HEK293 (cell line): Measurements from ENCODE around the gene PRCC.
A peak's percentile ranks its signal among the peaks of the same experiment; 100 is the strongest.

ENCODE experiments used
- CTCF ChIA-PET: fragments of 350-600 bp; formaldehyde crosslinking; extraction: SDS; loops from one replicate; lab custom pipeline; 2021; ENCODE audit warnings: antibody characterized with exemption; lab: Yijun Ruan, JAX
- POLR2A ChIA-PET: fragments of 300-600 bp; formaldehyde crosslinking; extraction: SDS; loops from one replicate; lab custom pipeline; 2020; ENCODE audit warnings: antibody characterized with exemption, inconsistent platforms; lab: Yijun Ruan, JAX
- H3K27ac ChIP-seq: fragments of 200-500 bp; sonication (Bioruptor generic); 2 replicates; pipeline ENCODE4 v1.5.1; 2014; ENCODE audit warnings: low read depth, low read length, control low read depth, inconsistent platforms; ENCODE audit errors: extremely low read depth
- H3K36me3 ChIP-seq, 2 experiments: fragments of 200-500 bp in 1 of 2; sonication (Bioruptor generic) in 1 of 2; 1 replicate in 1 of 2; 2 replicates in 1 of 2; pipeline ENCODE4 v1.5.1; 2014 to 2017; ENCODE audit warnings: inconsistent platforms in 2 of 2, low read length in 2 of 2; ENCODE audit not compliant: control insufficient read depth in 2 of 2, insufficient read depth in 1 of 2
- H3K4me1 ChIP-seq: fragments of 200-500 bp; sonication (Bioruptor generic); 2 replicates; pipeline ENCODE4 v1.5.1; 2014; ENCODE audit warnings: mild to moderate bottlenecking, low read length, inconsistent platforms; ENCODE audit not compliant: control insufficient read depth, insufficient read depth
- H3K4me3 ChIP-seq: 2 replicates; pipeline ENCODE4 v1.5.1; 2011; ENCODE audit warnings: low read depth, mild to moderate bottlenecking, control low read depth, low read length, moderate library complexity
- H3K9me3 ChIP-seq: fragments of 200-500 bp; sonication (Bioruptor generic); 2 replicates; pipeline ENCODE4 v1.5.1; 2014; ENCODE audit warnings: low read depth, low read length, inconsistent platforms; ENCODE audit not compliant: control insufficient read depth, insufficient read depth
- AEBP2 ChIP-seq: fragments of 450-650 bp; formaldehyde crosslinking; IDR thresholded peaks from 2 replicates; pipeline ENCODE4 v1.5.1; 2016; ENCODE audit warnings: missing biosample characterization, missing genetic modification characterization, borderline replicate concordance
- FEZF1 ChIP-seq: fragments of 450-650 bp; formaldehyde crosslinking; IDR thresholded peaks from 2 replicates; pipeline ENCODE4 v1.5.1; 2016; ENCODE audit warnings: missing biosample characterization, missing genetic modification characterization
- GLIS1 ChIP-seq: fragments of 450-650 bp; formaldehyde crosslinking; IDR thresholded peaks from 2 replicates; pipeline ENCODE4 v1.5.1; 2016; ENCODE audit warnings: missing biosample characterization, missing genetic modification characterization
- OSR2 ChIP-seq: fragments of 450-650 bp; formaldehyde crosslinking; IDR thresholded peaks from 2 replicates; pipeline ENCODE4 v1.5.1; 2016; ENCODE audit warnings: missing biosample characterization, missing genetic modification characterization
- PRDM4 ChIP-seq: fragments of 450-650 bp; formaldehyde crosslinking; IDR thresholded peaks from 2 replicates; pipeline ENCODE4 v1.5.1; 2017; ENCODE audit warnings: missing biosample characterization, missing genetic modification characterization
- TSHZ1 ChIP-seq: fragments of 450-650 bp; formaldehyde crosslinking; IDR thresholded peaks from 2 replicates; pipeline ENCODE4 v1.5.1; 2016; ENCODE audit warnings: missing biosample characterization, missing genetic modification characterization, borderline replicate concordance
- ZBTB17 ChIP-seq: fragments of 450-650 bp; formaldehyde crosslinking; IDR thresholded peaks from 2 replicates; pipeline ENCODE4 v1.5.1; 2016; ENCODE audit warnings: missing biosample characterization, missing genetic modification characterization
- ZNF23 ChIP-seq: fragments of 450-650 bp; formaldehyde crosslinking; IDR thresholded peaks from 2 replicates; pipeline ENCODE4 v1.5.1; 2016; ENCODE audit warnings: missing biosample characterization, missing genetic modification characterization, borderline replicate concordance
- ZNF292 ChIP-seq: fragments of 450-650 bp; formaldehyde crosslinking; IDR thresholded peaks from 2 replicates; pipeline ENCODE4 v1.5.1; 2016; ENCODE audit warnings: low read depth, missing biosample characterization, missing genetic modification characterization, borderline replicate concordance
- ZNF404 ChIP-seq: fragments of 450-650 bp; formaldehyde crosslinking; IDR thresholded peaks from 2 replicates; pipeline ENCODE4 v1.5.1; 2017; ENCODE audit warnings: missing biosample characterization, missing genetic modification characterization
- ZNF426 ChIP-seq: fragments of 450-650 bp; formaldehyde crosslinking; IDR thresholded peaks from 2 replicates; pipeline ENCODE4 v1.5.1; 2017; ENCODE audit warnings: missing biosample characterization, missing genetic modification characterization, mild to moderate bottlenecking, inconsistent platforms, moderate library complexity
- ZNF514 ChIP-seq: fragments of 450-650 bp; formaldehyde crosslinking; IDR thresholded peaks from 2 replicates; pipeline ENCODE4 v1.5.1; 2016; ENCODE audit warnings: missing biosample characterization, missing genetic modification characterization
- ZNF658 ChIP-seq: fragments of 450-650 bp; formaldehyde crosslinking; IDR thresholded peaks from 2 replicates; pipeline ENCODE4; 2016; ENCODE audit warnings: missing biosample characterization, missing genetic modification characterization
- TF ChIP-seq, protein P1 (sequence below): IDR thresholded peaks from 2 replicates; pipeline ENCODE4 v1.6.1; 2011; ENCODE audit warnings: mild to moderate bottlenecking, low read depth, low read length, borderline replicate concordance

PRCC gene

DNA sequence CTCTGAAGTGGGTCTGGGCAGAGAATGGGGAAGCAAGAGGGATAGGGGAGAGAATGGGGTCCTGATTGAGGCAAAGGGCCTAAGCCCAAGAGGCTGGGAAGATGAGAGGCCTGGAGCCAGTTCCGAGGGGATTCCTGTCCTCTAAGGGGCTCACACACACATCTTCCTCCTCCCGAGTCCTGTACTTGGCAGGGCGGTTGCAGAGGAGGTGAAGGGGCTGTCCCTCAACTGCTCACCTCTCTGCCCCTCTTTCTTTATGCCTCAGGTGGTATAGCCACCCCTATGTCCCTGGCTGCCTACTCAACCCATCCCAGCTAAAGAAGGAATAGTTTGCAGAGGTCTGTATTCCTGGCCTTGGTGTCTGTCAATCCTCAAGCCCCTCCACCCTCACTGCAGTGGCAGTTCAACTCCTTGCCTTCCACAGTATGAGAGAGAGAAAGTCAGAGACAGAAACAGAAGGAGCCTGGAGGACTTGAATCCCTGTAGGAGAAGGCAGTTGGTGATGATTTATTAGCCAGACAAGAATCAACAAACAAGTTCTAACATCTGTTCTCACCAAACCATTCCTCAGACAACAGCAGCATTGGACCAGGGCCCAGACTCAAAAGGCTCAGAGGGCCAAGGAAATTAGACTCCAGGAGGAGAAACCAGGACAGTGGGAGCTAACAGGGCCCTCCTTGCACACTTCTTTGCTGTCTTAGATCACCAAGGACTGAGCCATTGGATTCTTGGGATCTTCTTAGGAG lies 38.6 kb downstream of the PRCC start (continued):
- TF ChIP-seq PRDM4 (tag by site-specific recombination) (no peak), AEBP2 (no peak), OSR2 (tag by site-specific recombination) (peak; percentile 59), TSHZ1 (tag by site-specific recombination) (peak; percentile 76; the same call in 1 of the 2 replicates), ZNF514 (no peak), ZNF658 (no peak), ZNF292 (tag by site-specific recombination) (no peak), FEZF1 (tag by site-specific recombination) (0 out of 2 replicates have a peak, but pooled peaks have one; percentile 12), ZNF404 (tag by site-specific recombination) (no peak)

GRCh38 chr1:156806512-156807440 lies 39.4 kb downstream of the PRCC start:
- POLR2A ChIA-PET, result no interaction called here
- TF ChIP-seq GLIS1 (tag by site-specific recombination) (peak; percentile 50), ZNF426 (tag by site-specific recombination) (no peak), ZBTB17 (tag by site-specific recombination) (peak; percentile 93), ZNF23 (tag by site-specific recombination) (peak; percentile 95; the same call in 1 of the 2 replicates)
- TF ChIP-seq, protein P1, sequence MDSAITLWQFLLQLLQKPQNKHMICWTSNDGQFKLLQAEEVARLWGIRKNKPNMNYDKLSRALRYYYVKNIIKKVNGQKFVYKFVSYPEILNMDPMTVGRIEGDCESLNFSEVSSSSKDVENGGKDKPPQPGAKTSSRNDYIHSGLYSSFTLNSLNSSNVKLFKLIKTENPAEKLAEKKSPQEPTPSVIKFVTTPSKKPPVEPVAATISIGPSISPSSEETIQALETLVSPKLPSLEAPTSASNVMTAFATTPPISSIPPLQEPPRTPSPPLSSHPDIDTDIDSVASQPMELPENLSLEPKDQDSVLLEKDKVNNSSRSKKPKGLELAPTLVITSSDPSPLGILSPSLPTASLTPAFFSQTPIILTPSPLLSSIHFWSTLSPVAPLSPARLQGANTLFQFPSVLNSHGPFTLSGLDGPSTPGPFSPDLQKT, result no peak
- Histone ChIP-seq H3K36me3 (peaks cover 0 to 14% of the 10 kb centered on the region in 2 experiments; a peak in 1 of 3 replicates), H3K4me1 (no peaks in the 10 kb centered on the region), H3K4me3 (no peak overlapping the region), H3K27ac (peak overlapping the region; percentile 19), H3K9me3 (no peaks in the 10 kb centered on the region)
- CTCF ChIA-PET, result interaction anchor here (0.7 to 2.7 kb wide), 6 partner anchors 9 to 118 kb away, joined by 3 to 15 read pairs (median 4); partner anchors contain the start of gene NTRK1
